OCI-LY7 (cell line): Measurements from ENCODE around the gene KCNJ5. TPM values are rescaled to one million over a fixed set of nuclear protein-coding genes. Genes with fewer than 3 reads are reported as not detected.

Experiments
- BruUV-seq: library from RNA; stranded (reverse); fragments of 400-500 nt; replicated peaks from 2 replicates; lab custom pipeline; 2021; lab: Mats Ljungman, UMichigan
- CTCF ChIA-PET: fragments of 300-600 bp; sonication (Branson Sonifier 250); formaldehyde crosslinking; loops from one replicate; lab custom pipeline; 2022; ENCODE audit warnings: antibody characterized with exemption; ENCODE audit not compliant: unreplicated experiment; lab: Charles Lee
- POLR2A ChIA-PET: fragments of 300-600 bp; sonication (Branson Sonifier 250); formaldehyde crosslinking; loops from one replicate; lab custom pipeline; 2022; ENCODE audit warnings: antibody characterized with exemption; lab: Charles Lee
- DNase-seq: peaks from one replicate; pipeline ENCODE4 v3.0.0-alpha.2; 2015; ENCODE audit warnings: low spot score
- H2AFZ ChIP-seq: fragments of 200-600 bp; sonication (generic), shearing (Covaris generic); 2 replicates; pipeline ENCODE4 v1.6.1; 2014; ENCODE audit warnings: mild to moderate bottlenecking, antibody characterized with exemption, low read length, moderate library complexity
- H3K27ac ChIP-seq: fragments of 200-600 bp; sonication (generic); 2 replicates; pipeline ENCODE4 v1.5.1; 2014; ENCODE audit warnings: mixed run types, low read depth, mild to moderate bottlenecking, moderate library complexity, low read length, inconsistent platforms; ENCODE audit not compliant: poor library complexity, severe bottlenecking
- H3K36me3 ChIP-seq: fragments of 200-600 bp; sonication (generic); 2 replicates; pipeline ENCODE4 v1.6.1; 2014; ENCODE audit warnings: mild to moderate bottlenecking, antibody characterized with exemption, low read length, moderate library complexity, mixed read lengths; ENCODE audit not compliant: insufficient read depth
- H3K4me1 ChIP-seq: fragments of 200-600 bp; sonication (generic); 2 replicates; pipeline ENCODE4 v1.5.1; 2014; ENCODE audit warnings: mild to moderate bottlenecking, low read length; ENCODE audit not compliant: insufficient read depth, poor library complexity, severe bottlenecking
- H3K4me2 ChIP-seq: fragments of 200-600 bp; sonication (generic); 2 replicates; pipeline ENCODE4 v1.6.1; 2014; ENCODE audit warnings: mild to moderate bottlenecking, low read length
- H3K4me3 ChIP-seq: fragments of 200-600 bp; sonication (generic); 2 replicates; pipeline ENCODE4 v1.5.1; 2014; ENCODE audit warnings: mild to moderate bottlenecking, low read depth, low read length; ENCODE audit not compliant: poor library complexity, severe bottlenecking
- H3K79me2 ChIP-seq: fragments of 200-600 bp; sonication (generic); 2 replicates; pipeline ENCODE4 v1.6.1; 2016; ENCODE audit warnings: low read depth, mild to moderate bottlenecking, low read length, moderate library complexity, mixed read lengths; ENCODE audit not compliant: insufficient read depth
- H3K9me2 ChIP-seq: fragments of 200-600 bp; sonication (generic); 2 replicates; pipeline ENCODE4 v1.6.1; 2016; ENCODE audit warnings: mild to moderate bottlenecking, low read length, mixed read lengths; ENCODE audit not compliant: insufficient read depth
- H3K9me3 ChIP-seq: fragments of 200-600 bp; sonication (generic); 2 replicates; pipeline ENCODE4 v1.6.1; 2014; ENCODE audit warnings: mild to moderate bottlenecking, mixed run types, low read length, mixed read lengths
- H4K20me1 ChIP-seq: fragments of 200-600 bp; sonication (generic); 2 replicates; pipeline ENCODE4 v1.6.1; 2014; ENCODE audit warnings: mild to moderate bottlenecking, antibody characterized with exemption, low read length, moderate library complexity, mixed read lengths; ENCODE audit not compliant: insufficient read depth
- CTCF ChIP-seq: fragments of 200-600 bp; sonication (generic); conservative IDR thresholded peaks from 2 replicates; pipeline ENCODE4 v1.5.1; 2014; ENCODE audit warnings: mild to moderate bottlenecking, antibody characterized with exemption, low read length, moderate library complexity, mixed read lengths
- EZH2phosphoT487 ChIP-seq: fragments of 200-600 bp; sonication (generic); IDR thresholded peaks from 2 replicates; pipeline ENCODE4 v1.6.1; 2018; ENCODE audit warnings: low read depth, borderline replicate concordance, mild to moderate bottlenecking, mixed run types, antibody characterized with exemption, low read length, moderate library complexity, mixed read lengths
- intact Hi-C: fragments of 100-400 bp; cut with micrococcal nuclease; formaldehyde crosslinking; loops from one replicate; pipeline ENCODE4 v1.10.0; 2022; ENCODE audit not compliant: unreplicated experiment
- total RNA-seq, 2 experiments: library from RNA; depleted of rRNA in 1 of 2; stranded (reverse); fragments of >200 nt in 1 of 2; shearing (Covaris generic) in 1 of 2; gene quantifications; 2 replicates each; pipeline ENCODE4 v1.2.3, GENCODE V29; 2014 to 2022

Gene KCNJ5
- total RNA-seq, 2 experiments from 2014 or later, result not detected

GRCh38 chr11:128891913-128892398 lies 800 bp downstream of the KCNJ5 start:
- DNase-seq, result no peak
- POLR2A ChIA-PET, result no interaction called here

GRCh38 chr11:128892866-128893565 lies 1.9 kb downstream of the KCNJ5 start:
- ChIA-PET POLR2A (no interaction called here), CTCF (no interaction called here)
- no peaks in the 10 kb centered on the region for H3K9me2 ChIP-seq
- no peaks in the 10 kb centered on the region for H4K20me1 ChIP-seq
- no peak for TF ChIP-seq EZH2phosphoT487
- TF ChIP-seq CTCF, result no peak
- no peaks in the 10 kb centered on the region for H3K36me3 ChIP-seq
- H3K4me1 ChIP-seq, result no peaks in the 10 kb centered on the region
- H3K27ac ChIP-seq, result no peak overlapping the region
- intact Hi-C loops, result no loop called here
- H3K79me2 ChIP-seq, result no peaks in the 10 kb centered on the region
- no peak for DNase-seq
- no TSS peak for BruUV-seq
- no peak overlapping the region for H3K4me3 ChIP-seq
- no peak overlapping the region for H3K4me2 ChIP-seq
- H2AFZ ChIP-seq, result no peak overlapping the region
- no peaks in the 10 kb centered on the region for H3K9me3 ChIP-seq

More at GRCh38 chr11:128891913-128892398, 800 bp downstream of the KCNJ5 start:
- no peak overlapping the region for H3K4me3 ChIP-seq
- no TSS peak for BruUV-seq
- H3K4me1 ChIP-seq, result no peaks in the 10 kb centered on the region
- no peaks in the 10 kb centered on the region for H3K9me2 ChIP-seq
- intact Hi-C loops, result no loop called here
- no peak overlapping the region for H3K4me2 ChIP-seq
- H3K36me3 ChIP-seq, result no peaks in the 10 kb centered on the region
- H3K9me3 ChIP-seq, result no peaks in the 10 kb centered on the region
- no peak overlapping the region for H3K27ac ChIP-seq
- no peaks in the 10 kb centered on the region for H4K20me1 ChIP-seq
- no peaks in the 10 kb centered on the region for H3K79me2 ChIP-seq
- H2AFZ ChIP-seq, result no peak overlapping the region
- TF ChIP-seq EZH2phosphoT487 (no peak), CTCF (no peak)
- CTCF ChIA-PET, result no interaction called here

- Histone ChIP-seq H4K20me1 (no peaks in the 10 kb centered on the region), H3K36me3 (no peaks in the 10 kb centered on the region), H3K79me2 (no peaks in the 10 kb centered on the region), H3K4me3 (no peak overlapping the region), H3K27ac (no peak overlapping the region), H2AFZ (no peak overlapping the region), H3K9me3 (no peaks in the 10 kb centered on the region), H3K4me2 (no peak overlapping the region), H3K9me2 (no peaks in the 10 kb centered on the region), H3K4me1 (no peaks in the 10 kb centered on the region)
- TF ChIP-seq CTCF (no peak), EZH2phosphoT487 (no peak)
- no peak for DNase-seq
- intact Hi-C loops, result no loop called here
- CTCF ChIA-PET, result no interaction called here
- POLR2A ChIA-PET, result no interaction called here
- BruUV-seq, result no TSS peak
Observed at GRCh38 chr11:128893578-128894285, 2.6 kb downstream of the KCNJ5 start.
